ENCODE measurements around the gene FAM209A.

GRCh38 chr20:56554869-56555268 lies 30.3 kb downstream of the FAM209A start:
- TF ChIP-seq CTCF (IDR thresholded peaks at IDR 0.05), result no peak
- TF ChIP-seq POLR2A (IDR thresholded peaks at IDR 0.05), result no peak

All from Peyer's patch (tissue), 4 donors.